Measurements from ENCODE around the gene PREX1. TPM values are rescaled to one million over a fixed set of nuclear protein-coding genes. Genes with fewer than 3 reads are reported as not detected.

PREX1 gene
- total RNA-seq, 2 donors from 2014 or later, result 132 to 167 TPM

DNA sequence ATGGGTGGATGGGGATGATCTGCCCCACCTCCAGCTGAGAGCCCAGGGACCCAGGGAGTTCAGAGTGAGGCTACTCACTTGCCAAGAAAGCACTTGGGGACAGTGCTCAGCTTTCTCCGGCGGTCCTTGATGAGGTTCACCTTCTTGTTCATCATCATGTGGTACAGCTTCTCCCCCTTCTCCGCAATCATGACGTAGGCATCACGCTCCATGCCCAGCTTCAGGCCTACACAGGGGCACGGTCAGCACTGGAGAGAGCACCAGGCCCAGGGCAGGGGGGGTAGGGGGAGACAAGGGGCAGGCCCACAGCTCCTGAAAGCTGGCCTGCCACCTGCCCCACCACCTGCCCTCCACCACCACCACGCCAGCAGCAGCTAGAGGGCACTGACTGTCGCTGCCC lies 139.2 kb downstream of the PREX1 start:
- DNase-seq (ENCODE audit: low spot score) (no peak), ATAC-seq (no peak)
- Mint-ChIP-seq H3K27ac (peak overlapping the region; percentile 71 to 92), H3K4me3 (no peak overlapping the region), H3K36me3 (peaks cover 20% of the 10 kb centered on the region), H3K27me3 (no peaks in the 10 kb centered on the region), H3K9me3 (no peaks in the 10 kb centered on the region), H3K4me1 (ENCODE audit: low read depth in 2 of 2) (peaks cover 67 to 74% of the 10 kb centered on the region in 2 donors)

GRCh38 chr20:48687117-48687800 lies 140.5 kb downstream of the PREX1 start:
- H3K36me3 Mint-ChIP-seq, result peaks cover 20% of the 10 kb centered on the region
- peak overlapping the region; percentile 37 for H3K4me3 Mint-ChIP-seq
- DNase-seq (ENCODE audit: low spot score) (no peak), ATAC-seq (no peak)
- H3K4me1 Mint-ChIP-seq (ENCODE audit: low read depth in 2 of 2), result peaks cover 70 to 73% of the 10 kb centered on the region in 2 donors
- H3K27ac Mint-ChIP-seq, result peak overlapping the region; percentile 69 to 92
- no peaks in the 10 kb centered on the region for H3K9me3 Mint-ChIP-seq
- no peaks in the 10 kb centered on the region for H3K27me3 Mint-ChIP-seq

DNA sequence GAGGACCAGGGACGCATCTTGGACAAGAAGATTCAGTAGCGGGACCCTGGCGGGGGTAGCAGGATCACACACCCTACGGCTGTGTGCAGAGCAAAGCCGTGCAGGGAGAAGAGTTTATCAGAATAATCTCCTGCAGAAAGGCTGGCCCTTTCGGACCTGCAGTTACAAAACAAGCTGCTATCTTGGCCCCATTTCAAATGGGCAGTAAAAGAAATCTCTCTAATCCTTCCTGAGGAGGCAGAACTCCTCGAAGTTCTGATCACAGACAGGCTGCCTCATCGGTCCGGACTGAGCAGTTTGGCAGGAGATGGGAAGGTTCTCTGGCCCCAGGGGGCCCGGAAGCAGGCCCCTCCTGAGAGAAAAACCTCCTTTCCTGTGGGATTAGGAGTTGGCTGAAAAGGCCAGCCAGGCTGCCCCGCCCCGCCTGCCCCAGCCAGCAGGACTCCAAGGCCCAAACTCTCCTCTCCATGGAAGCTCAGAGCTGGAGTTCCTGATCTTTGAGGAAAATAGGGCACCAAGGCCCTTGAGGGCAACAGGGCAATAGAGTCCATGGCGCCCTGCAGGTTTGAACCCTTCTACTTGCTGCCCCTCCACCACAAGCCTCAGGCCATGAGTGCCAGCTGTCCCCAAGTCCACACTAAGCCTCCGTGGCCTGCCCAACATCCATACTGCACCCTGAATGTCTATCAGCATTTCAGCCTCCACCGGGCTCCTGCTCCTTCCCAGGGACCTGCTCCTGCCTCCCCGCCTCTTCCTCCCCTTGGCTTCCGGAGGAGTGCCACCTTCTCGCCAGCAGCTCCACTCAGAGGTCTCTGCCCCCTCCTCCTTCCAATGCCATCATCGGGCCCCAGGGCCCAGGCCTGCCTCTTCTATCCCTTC lies 141.3 kb downstream of the PREX1 start:
- ATAC-seq, result no peak
- peak overlapping the region; percentile 69 to 92 for H3K27ac Mint-ChIP-seq
- H3K4me3 Mint-ChIP-seq, result peak overlapping the region; percentile 37
- peaks cover 67 to 71% of the 10 kb centered on the region in 2 donors for H3K4me1 Mint-ChIP-seq (ENCODE audit: low read depth in 2 of 2)
- peaks cover 20% of the 10 kb centered on the region for H3K36me3 Mint-ChIP-seq
- no peaks in the 10 kb centered on the region for H3K9me3 Mint-ChIP-seq
- H3K27me3 Mint-ChIP-seq, result no peaks in the 10 kb centered on the region
- no peak for DNase-seq (ENCODE audit: low spot score)

DNA sequence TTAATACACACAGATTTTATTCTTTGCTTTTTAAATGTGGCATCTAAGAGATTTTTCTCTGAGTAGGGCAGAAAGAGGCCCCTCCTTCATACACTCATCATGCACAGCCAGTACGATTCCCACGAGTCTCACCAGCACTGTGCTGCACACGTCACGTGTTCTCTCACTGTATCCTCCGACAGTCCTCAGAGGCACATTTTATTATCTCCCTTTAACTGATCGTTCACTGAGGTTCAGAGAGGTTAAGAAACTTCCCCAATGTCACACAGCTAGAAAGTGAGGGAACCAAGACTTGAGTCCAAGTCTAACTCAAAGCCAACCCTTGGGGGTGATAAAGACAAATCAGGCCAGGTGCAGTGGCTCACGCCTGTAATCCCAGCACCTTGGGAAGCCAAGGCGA lies 142.5 kb downstream of the PREX1 start:
- peak overlapping the region in 1 of 2 donors; percentile 60 for H3K27ac Mint-ChIP-seq
- peak overlapping the region; percentile 34 for H3K4me3 Mint-ChIP-seq
- no peaks in the 10 kb centered on the region for H3K9me3 Mint-ChIP-seq
- peaks cover 20% of the 10 kb centered on the region for H3K36me3 Mint-ChIP-seq
- no peak for ATAC-seq
- DNase-seq (ENCODE audit: low spot score), result no peak
- H3K27me3 Mint-ChIP-seq, result no peaks in the 10 kb centered on the region
- peaks cover 58 to 62% of the 10 kb centered on the region in 2 donors for H3K4me1 Mint-ChIP-seq (ENCODE audit: low read depth in 2 of 2)

- Mint-ChIP-seq H3K9me3 (no peaks in the 10 kb centered on the region), H3K27ac (peak overlapping the region in 1 of 2 donors; percentile 60), H3K4me1 (ENCODE audit: low read depth in 2 of 2) (peaks cover 50 to 62% of the 10 kb centered on the region in 2 donors), H3K36me3 (peaks cover 15% of the 10 kb centered on the region), H3K4me3 (peak overlapping the region; percentile 34), H3K27me3 (no peaks in the 10 kb centered on the region)
- ATAC-seq (no peak), DNase-seq (ENCODE audit: low spot score) (no peak)
These were observed 143.2 kb downstream of the PREX1 start for GRCh38 chr20:48684501-48685041.

- Mint-ChIP-seq H3K4me1 (ENCODE audit: low read depth in 2 of 2) (peaks cover 42 to 64% of the 10 kb centered on the region in 2 donors), H3K36me3 (peaks cover 14% of the 10 kb centered on the region), H3K27me3 (no peaks in the 10 kb centered on the region), H3K9me3 (no peaks in the 10 kb centered on the region), H3K27ac (no peak overlapping the region), H3K4me3 (peak overlapping the region; percentile 14)
- ATAC-seq, result no peak
- DNase-seq (ENCODE audit: low spot score), result no peak
These were observed 144.2 kb downstream of the PREX1 start for GRCh38 chr20:48683467-48684175.

DNA sequence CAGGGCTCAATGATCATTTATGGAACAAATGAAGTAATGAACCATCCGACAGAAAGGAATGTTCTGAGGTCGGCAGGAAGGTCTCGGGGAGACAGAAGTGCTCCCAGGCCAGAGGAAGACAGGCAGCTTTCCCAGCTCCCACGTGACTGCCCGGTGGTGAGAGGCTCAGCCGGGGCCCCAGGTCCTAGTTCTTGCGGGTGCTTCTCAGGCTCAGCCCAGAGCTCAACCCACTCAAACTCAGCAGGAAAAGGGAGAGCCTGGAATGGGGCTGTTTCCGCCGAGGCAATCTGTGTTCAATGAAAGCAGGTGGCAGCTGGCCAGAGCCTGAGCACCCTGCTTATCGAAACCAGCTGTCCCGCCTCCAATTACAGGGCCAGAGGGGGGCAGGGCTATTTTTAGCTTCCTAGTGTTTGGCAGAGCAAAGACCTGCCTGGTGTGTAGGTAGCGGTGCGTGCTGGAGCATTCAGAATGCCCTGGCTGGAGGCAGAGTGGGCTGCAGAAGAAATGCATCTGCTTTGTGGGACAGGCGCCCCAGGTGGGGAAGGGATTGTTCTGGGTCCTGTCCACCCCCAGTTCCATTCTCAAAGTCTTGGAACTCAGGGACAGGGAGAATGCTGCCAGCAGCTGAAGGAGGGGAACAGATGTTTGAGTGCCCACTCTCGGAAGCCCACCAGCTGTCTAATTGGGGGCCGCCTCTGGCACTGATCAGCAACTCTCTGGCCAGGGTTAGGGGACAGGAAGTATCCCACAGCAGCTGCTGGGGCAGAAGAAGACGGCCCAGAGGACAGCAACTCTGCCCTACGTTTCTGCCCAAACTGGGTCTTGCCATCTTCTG lies 145.1 kb downstream of the PREX1 start:
- DNase-seq (ENCODE audit: low spot score) (no peak), ATAC-seq (no peak)
- H3K4me1 Mint-ChIP-seq (ENCODE audit: low read depth in 2 of 2), result peaks cover 36 to 56% of the 10 kb centered on the region in 2 donors
- no peaks in the 10 kb centered on the region for H3K27me3 Mint-ChIP-seq
- H3K9me3 Mint-ChIP-seq, result no peaks in the 10 kb centered on the region
- peaks cover 21% of the 10 kb centered on the region for H3K36me3 Mint-ChIP-seq
- H3K4me3 Mint-ChIP-seq, result no peak overlapping the region
- no peak overlapping the region for H3K27ac Mint-ChIP-seq

DNA sequence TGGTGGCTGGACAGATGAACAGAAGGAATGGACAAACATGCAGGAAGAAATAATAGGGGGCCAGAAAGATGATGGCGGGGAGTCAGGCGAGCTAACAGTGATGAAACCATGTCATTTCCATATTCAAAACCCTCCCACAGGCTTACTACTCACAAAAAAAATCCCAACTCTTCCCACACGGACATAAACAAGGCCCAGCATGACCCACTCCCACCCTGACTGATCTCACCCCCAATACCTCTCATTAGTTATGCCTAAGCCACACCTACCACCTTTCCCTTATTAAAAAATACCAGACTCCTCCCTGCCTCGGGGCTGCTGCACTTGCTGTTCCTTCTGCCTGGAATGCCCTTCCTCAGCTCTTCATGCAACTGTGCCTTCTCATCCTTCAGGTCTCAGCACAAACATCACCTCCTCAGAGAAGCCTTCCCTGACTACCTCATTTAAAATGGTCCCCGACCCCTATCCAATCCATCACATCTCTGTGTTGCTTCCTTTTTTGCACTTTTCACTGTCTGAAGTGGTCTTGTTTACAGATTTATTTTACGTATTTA lies 145.8 kb downstream of the PREX1 start:
- Mint-ChIP-seq H3K27ac (no peak overlapping the region), H3K27me3 (no peaks in the 10 kb centered on the region), H3K4me3 (no peak overlapping the region), H3K9me3 (no peaks in the 10 kb centered on the region), H3K36me3 (peaks cover 21% of the 10 kb centered on the region), H3K4me1 (ENCODE audit: low read depth in 2 of 2) (peaks cover 28 to 48% of the 10 kb centered on the region in 2 donors)
- DNase-seq (ENCODE audit: low spot score) (no peak), ATAC-seq (no peak)

GRCh38 chr20:48681201-48681872 lies 146.5 kb downstream of the PREX1 start:
- H3K4me3 Mint-ChIP-seq, result no peak overlapping the region
- H3K4me1 Mint-ChIP-seq (ENCODE audit: low read depth in 2 of 2), result peaks cover 25 to 46% of the 10 kb centered on the region in 2 donors
- ATAC-seq (no peak), DNase-seq (ENCODE audit: low spot score) (no peak)
- H3K36me3 Mint-ChIP-seq, result peaks cover 21% of the 10 kb centered on the region
- no peaks in the 10 kb centered on the region for H3K27me3 Mint-ChIP-seq
- H3K9me3 Mint-ChIP-seq, result no peaks in the 10 kb centered on the region
- H3K27ac Mint-ChIP-seq, result no peak overlapping the region

DNA sequence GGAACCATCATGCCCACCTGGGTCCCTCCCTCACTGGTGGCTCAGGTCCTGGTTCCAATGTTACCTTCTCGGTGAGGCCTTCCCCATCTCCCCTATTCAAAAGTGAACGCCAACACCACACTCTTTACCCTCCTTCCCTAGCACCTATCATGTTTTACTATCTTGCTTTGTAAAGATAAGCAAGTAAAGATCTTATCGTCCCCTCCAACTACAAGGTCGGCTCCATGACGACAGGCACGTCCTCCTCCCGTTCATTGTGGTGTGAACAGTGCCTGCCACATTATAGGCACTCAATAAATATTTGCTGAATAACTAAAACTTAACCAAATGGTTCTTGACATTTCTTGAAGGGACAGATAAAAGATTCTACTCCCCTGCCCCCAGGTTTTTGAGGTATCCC lies 147.1 kb downstream of the PREX1 start:
- peaks cover 20 to 40% of the 10 kb centered on the region in 2 donors for H3K4me1 Mint-ChIP-seq (ENCODE audit: low read depth in 2 of 2)
- DNase-seq (ENCODE audit: low spot score) (no peak), ATAC-seq (no peak)
- H3K27ac Mint-ChIP-seq, result no peak overlapping the region
- peaks cover 21% of the 10 kb centered on the region for H3K36me3 Mint-ChIP-seq
- H3K27me3 Mint-ChIP-seq, result no peaks in the 10 kb centered on the region
- H3K4me3 Mint-ChIP-seq, result no peak overlapping the region
- no peaks in the 10 kb centered on the region for H3K9me3 Mint-ChIP-seq

GRCh38 chr20:48679599-48679998 lies 148.2 kb downstream of the PREX1 start:
- no peak overlapping the region for H3K27ac Mint-ChIP-seq
- DNase-seq (ENCODE audit: low spot score) (no peak), ATAC-seq (no peak)
- no peaks in the 10 kb centered on the region for H3K9me3 Mint-ChIP-seq
- H3K4me1 Mint-ChIP-seq (ENCODE audit: low read depth in 2 of 2), result peaks cover 12 to 35% of the 10 kb centered on the region in 2 donors
- no peaks in the 10 kb centered on the region for H3K27me3 Mint-ChIP-seq
- no peak overlapping the region for H3K4me3 Mint-ChIP-seq
- H3K36me3 Mint-ChIP-seq, result peaks cover 15% of the 10 kb centered on the region

DNA sequence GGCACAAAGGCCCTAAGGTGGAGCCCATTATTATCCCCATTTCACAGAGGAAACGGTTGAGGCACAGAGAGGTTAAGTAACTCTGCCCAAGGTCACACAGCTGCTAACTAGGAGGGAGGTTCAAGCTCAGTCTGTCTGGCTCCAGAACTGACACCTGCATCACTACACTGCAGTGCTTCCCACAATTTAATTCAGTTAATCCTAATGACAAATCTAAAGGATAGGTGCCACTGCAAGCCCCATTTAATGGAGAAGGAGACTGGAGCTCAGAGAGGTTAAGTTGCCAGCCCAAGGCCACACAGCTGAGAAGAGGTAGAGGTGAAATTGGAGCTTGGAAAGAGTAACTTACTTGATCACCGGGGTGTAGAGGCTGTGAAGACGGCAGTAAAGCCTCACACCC lies 148.8 kb downstream of the PREX1 start:
- Mint-ChIP-seq H3K27ac (no peak overlapping the region), H3K4me3 (no peak overlapping the region), H3K27me3 (no peaks in the 10 kb centered on the region), H3K36me3 (peaks cover 13% of the 10 kb centered on the region), H3K4me1 (ENCODE audit: low read depth in 2 of 2) (peaks cover 11 to 34% of the 10 kb centered on the region in 2 donors), H3K9me3 (no peaks in the 10 kb centered on the region)
- ATAC-seq (no peak), DNase-seq (ENCODE audit: low spot score) (no peak)

Measured in natural killer cell treated with Interleukin-12 subunit alpha and Interleukin-12 subunit beta and Interleukin-15 and Interleukin-18, amount 100 ng/mL, for 72 hours (primary cell).